Heart right ventricle (tissue), 16 donors: ENCODE measurements around the gene KLHDC8A. TPM values are rescaled to one million over a fixed set of nuclear protein-coding genes. Genes with fewer than 3 reads are reported as not detected.

Source experiments
- ATAC-seq, 8 donors: fragments of 200-7000 bp; cut with Tn5 transposase; one replicate each; pipeline ENCODE4 v1.9.1; 2020; ENCODE audit warnings: mild to moderate bottlenecking in 8 of 8, moderate library complexity in 8 of 8, moderate number of reproducible peaks in 1 of 8
- DNase-seq, 2 donors: peaks; one replicate each; pipeline ENCODE4 v3.0.0-alpha.2; 2020
- H3K27ac ChIP-seq, 10 donors: fragments of 200-600 bp; sonication (generic) in 2 of 10; one replicate each; pipeline versions ENCODE4 v1.5.0 to v1.8.0; 2020 to 2022; ENCODE audit warnings: mild to moderate bottlenecking in 3 of 10
- H3K27me3 ChIP-seq, 7 donors: fragments of 200-600 bp; one replicate each; pipeline ENCODE4 v1.8.0; 2021 to 2022; ENCODE audit warnings: mild to moderate bottlenecking in 2 of 7
- H3K36me3 ChIP-seq, 9 donors: fragments of 200-600 bp; sonication (generic) in 1 of 9; one replicate each; pipeline versions ENCODE4 v1.5.0 to v1.8.0; 2020 to 2022; ENCODE audit warnings: mild to moderate bottlenecking in 2 of 9
- H3K4me1 ChIP-seq, 9 donors: fragments of 200-600 bp; sonication (generic) in 1 of 9; one replicate each; pipeline versions ENCODE4 v1.5.0 to v1.8.0; 2020 to 2022; ENCODE audit warnings: mild to moderate bottlenecking in 4 of 9
- H3K4me3 ChIP-seq, 10 donors: fragments of 200-600 bp; sonication (generic) in 2 of 10; one replicate each; pipeline versions ENCODE4 v1.5.0 to v1.8.0; 2020 to 2022; ENCODE audit warnings: mild to moderate bottlenecking in 7 of 10, moderate library complexity in 2 of 10
- H3K9me3 ChIP-seq, 11 donors: fragments of 200-600 bp in 10 of 11; sonication (generic) in 2 of 11; one replicate each; pipeline versions ENCODE4 v1.5.0 to v1.8.0; 2013 to 2022; ENCODE audit warnings: mild to moderate bottlenecking in 2 of 11, control low read depth in 1 of 11, moderate library complexity in 1 of 11
- CTCF ChIP-seq, 9 donors: fragments of 200-600 bp; sonication (generic) in 2 of 9; IDR thresholded peaks; one replicate each; pipeline versions ENCODE4 v1.5.0 to v1.8.0; 2021 to 2022; ENCODE audit warnings: antibody characterized with exemption in 9 of 9, mild to moderate bottlenecking in 5 of 9, moderate library complexity in 1 of 9
- WGBS, 2 donors: extraction: QIAGEN DNeasy Blood & Tissue Kit; methylation state at CpG; one replicate each; pipeline ENCODE4 v1.1.7; 2013; ENCODE audit warnings: inconsistent platforms in 1 of 2; 5-methylcytosine and 5-hydroxymethylcytosine counted together
- intact Hi-C, 10 donors: fragments of 100-400 bp; cut with DNase I; formaldehyde crosslinking; loops; one replicate each; pipeline versions ENCODE4 v1.11.1 to v1.14.2; 2022
- polyA plus RNA-seq, 2 donors: library from polyadenylated mRNA; stranded (reverse); fragments of 200-250 nt; gene quantifications; one replicate each; pipeline ENCODE4 v1.2.3, GENCODE V29; 2013
- total RNA-seq, 10 donors: library from RNA; stranded (reverse); fragmentation: NEBNext Ultra II Directional in 3 of 10; extraction: Animal tissue kit (Norgen Biotek cat#: 25700) in 3 of 10; gene quantifications; one replicate each; pipeline versions ENCODE4 v1.2.1 to v1.2.4, GENCODE V29; 2021 to 2023
- donor health status: Arrhythmogenic right ventricular cardiomyopathy.
- donor health status: ischemic (EF 13 %, LVEDD 7.1; RV severe dilation, severe dysfunction).
- donor health status: healthy with polysubstance abuse.
- donor health status: DM: no; HTN: yes; CAD: no.
- donor health status: DM: no; HTN: no; CAD: no.
- donor health status: ischemic (EF 25% LVEDD 6.9; RV normal size, moderate dysfunction).
- donor health status: ischemic (EF 25% LVEDD 5.7; RV mildly dilated, moderate dysfunction).
- donor health status: healthy.
- donor health status: DM: yes; HTN: yes; CAD: no.
- donor health status: Ischemic cardiomyopathy.
- donor health status: ischemic (EF 35%, LVEDD 5.7; RV mildly dilated, moderate dysfunction).
- donor health status: nonischemic (EF 11% LVEDD 7.7; RV severe dilation, severe dysfunction).
- donor health status: DM: yes; HTN: yes; CAD: no.
- donor health status: PGD.
- donor health status: ischemic (EF 29% LVEDD 5.4; RV normal size, mild dysfunction).
- donor health status: nonischemic (EF 23%, LVEDD 6.1; RV moderate dilation, normal function).

Gene KLHDC8A
- total and polyA plus RNA-seq, 12 donors, result 0.15 to 0.16 TPM; not detected in 10

- DNase-seq (no peak), ATAC-seq (no peak)
- WGBS, 2 donors, result 33 to 43% methylated on average over 6 of the region's 6 CpGs
These were observed 31.9 kb downstream of the KLHDC8A start for GRCh38 chr1:205324781-205325180.

GRCh38 chr1:205323794-205324193 lies 32.9 kb downstream of the KLHDC8A start:
- Histone ChIP-seq H3K4me3 (no peak overlapping the region), H3K9me3 (no peaks in the 10 kb centered on the region), H3K27ac (no peak overlapping the region), H3K4me1 (peaks cover 0 to 39% (median 18%) of the 10 kb centered on the region in 9 donors), H3K27me3 (peaks cover 0 to 22% (median 16%) of the 10 kb centered on the region in 7 donors), H3K36me3 (no peaks in the 10 kb centered on the region)
- 90 to 94% methylated on average over 5 to 6 of the region's 6 CpGs for WGBS, 2 donors
- TF ChIP-seq CTCF (IDR thresholded peaks at IDR 0.05), result no peak
- ATAC-seq, result no peak
- no peak for DNase-seq
- intact Hi-C loops, result loop anchor here in 4 of 10 donors (1.0 to 2.0 kb wide), 2 partner anchors 50 to 51 kb away; no protein-coding TSS in a partner anchor

More at GRCh38 chr1:205324781-205325180, 31.9 kb downstream of the KLHDC8A start:
- Histone ChIP-seq H3K27me3 (peaks cover 0 to 25% (median 16%) of the 10 kb centered on the region in 7 donors), H3K9me3 (no peaks in the 10 kb centered on the region), H3K36me3 (no peaks in the 10 kb centered on the region), H3K4me3 (no peak overlapping the region), H3K27ac (no peak overlapping the region), H3K4me1 (peaks cover 0 to 30% (median 10%) of the 10 kb centered on the region in 9 donors)
- intact Hi-C loops, result loop anchor here (1.0 to 2.0 kb wide), 2 partner anchors 51 to 52 kb away; no protein-coding TSS in a partner anchor
- TF ChIP-seq CTCF (IDR thresholded peaks at IDR 0.05), result no peak

GRCh38 chr1:205321959-205322283 lies 34.8 kb downstream of the KLHDC8A start:
- DNase-seq (no peak), ATAC-seq (no peak)
- Histone ChIP-seq H3K27me3 (peaks cover 0 to 14% (median 7%) of the 10 kb centered on the region in 7 donors), H3K4me3 (peak overlapping the region in 8 of 10 donors; percentile 60 to 98 (median 72)), H3K4me1 (peaks cover 13 to 58% (median 35%) of the 10 kb centered on the region in 9 donors), H3K27ac (peak overlapping the region in 7 of 10 donors; percentile 21 to 97 (median 56)), H3K9me3 (no peaks in the 10 kb centered on the region), H3K36me3 (no peaks in the 10 kb centered on the region)
- TF ChIP-seq CTCF (IDR thresholded peaks at IDR 0.05), result no peak
- 47 to 51% methylated on average over 5 of the region's 5 CpGs for WGBS, 2 donors
- intact Hi-C loops, result no loop called here

GRCh38 chr1:205321162-205321958 lies 35.4 kb downstream of the KLHDC8A start, which contains the start of gene NUAK2:
Gene NUAK2 (minus strand): TSS chr1:205321745. CDS start chr1:205321628, 117 bp downstream.
- Histone ChIP-seq H3K4me1 (peaks cover 17 to 64% (median 41%) of the 10 kb centered on the region in 9 donors), H3K36me3 (no peaks in the 10 kb centered on the region), H3K4me3 (peak within 1 kb of the TSS; percentile 28 to 98 (median 66)), H3K9me3 (no peaks in the 10 kb centered on the region), H3K27ac (peak within 1 kb of the TSS; percentile 21 to 97 (median 62)), H3K27me3 (peaks cover 0 to 8% (median 7%) of the 10 kb centered on the region in 7 donors)
- intact Hi-C loops, result no loop called here
- DNase-seq, result peak; percentile 89 to 91
- peak; percentile 92 to 96 (median 95) for ATAC-seq
- TF ChIP-seq CTCF (IDR thresholded peaks at IDR 0.05), result peak in 6 of 9 donors; percentile 25 to 62 (median 46)
- 1% methylated on average over 74 to 75 of the region's 75 CpGs for WGBS, 2 donors
